Endothelial cell of umbilical vein (primary cell): ENCODE measurements around the gene USP35.

Experiments
- CTCF ChIP-seq, 2 donors: IDR thresholded peaks; 1 replicate in 1 of 2; 2 replicates in 1 of 2; pipeline ENCODE4 v1.5.1; 2011; ENCODE audit warnings: low read length in 2 of 2, mild to moderate bottlenecking in 2 of 2, moderate library complexity in 2 of 2, control low read depth in 1 of 2, inconsistent platforms in 1 of 2, low read depth in 1 of 2; ENCODE audit not compliant: insufficient read depth in 1 of 2; ENCODE audit errors: extremely low read depth in 1 of 2
- EZH2 ChIP-seq: IDR thresholded peaks from 2 replicates; pipeline ENCODE4 v1.6.1; 2012; ENCODE audit warnings: borderline replicate concordance, low read depth, mild to moderate bottlenecking, moderate library complexity, low read length, inconsistent platforms; ENCODE audit not compliant: severe bottlenecking
- FOS ChIP-seq: IDR thresholded peaks from 2 replicates; pipeline ENCODE4 v1.6.1; 2011; ENCODE audit warnings: mild to moderate bottlenecking, low read length, moderate library complexity, borderline replicate concordance; ENCODE audit not compliant: insufficient read depth
- JUN ChIP-seq: IDR thresholded peaks from 2 replicates; pipeline ENCODE4 v1.6.1; 2011; ENCODE audit warnings: borderline replicate concordance, low read depth; ENCODE audit not compliant: insufficient read length, insufficient read depth
- MAX ChIP-seq: IDR thresholded peaks from 2 replicates; pipeline ENCODE4 v1.6.1; 2011; ENCODE audit not compliant: insufficient read depth, insufficient read length
- MYC ChIP-seq: IDR thresholded peaks from one replicate; pipeline ENCODE4 v1.6.1; 2011; ENCODE audit warnings: mild to moderate bottlenecking, low read depth, low read length
- POLR2A ChIP-seq: IDR thresholded peaks from 2 replicates; pipeline ENCODE4 v1.6.1; 2012; ENCODE audit warnings: low read depth, mild to moderate bottlenecking, control low read depth, low read length
- POLR2AphosphoS5 ChIP-seq: IDR thresholded peaks from 2 replicates; pipeline ENCODE4 v1.6.1; 2012; ENCODE audit warnings: low read depth, mild to moderate bottlenecking, control low read depth, low read length, moderate library complexity; ENCODE audit not compliant: insufficient read depth

GRCh38 chr11:78163828-78164227 lies 24.9 kb upstream of the USP35 start:
- TF ChIP-seq CTCF (IDR thresholded peaks at IDR 0.05; ENCODE audit: extremely low read depth in 1 of 2, insufficient read depth in 1 of 2, low read depth in 1 of 2, low read length in 2 of 2), result no peak
- TF ChIP-seq POLR2AphosphoS5, result no peak
- no peak for TF ChIP-seq POLR2A
- TF ChIP-seq EZH2, result no peak
- no peak for TF ChIP-seq MAX
- no peak for TF ChIP-seq MYC
- no peak for TF ChIP-seq JUN
- TF ChIP-seq FOS, result no peak
